Body of pancreas (tissue), 4 donors: ENCODE data around the gene MXRA5.

Experiments used
- POLR2A ChIP-seq, 3 donors: fragments of 450-650 bp; IDR thresholded peaks; one replicate each; pipeline ENCODE4 v1.6.1; 2016; ENCODE audit warnings: antibody characterized with exemption in 3 of 3, mild to moderate bottlenecking in 2 of 3
- TF ChIP-seq, protein P1 (sequence below), 7 experiments: fragments of 450-650 bp in 4 of 7; fragments of 200-600 bp in 3 of 7; sonication (generic) in 3 of 7; IDR thresholded peaks; one replicate each; pipeline ENCODE4 v1.5.1; 2016 to 2019; ENCODE audit warnings: antibody characterized with exemption in 7 of 7

DNA sequence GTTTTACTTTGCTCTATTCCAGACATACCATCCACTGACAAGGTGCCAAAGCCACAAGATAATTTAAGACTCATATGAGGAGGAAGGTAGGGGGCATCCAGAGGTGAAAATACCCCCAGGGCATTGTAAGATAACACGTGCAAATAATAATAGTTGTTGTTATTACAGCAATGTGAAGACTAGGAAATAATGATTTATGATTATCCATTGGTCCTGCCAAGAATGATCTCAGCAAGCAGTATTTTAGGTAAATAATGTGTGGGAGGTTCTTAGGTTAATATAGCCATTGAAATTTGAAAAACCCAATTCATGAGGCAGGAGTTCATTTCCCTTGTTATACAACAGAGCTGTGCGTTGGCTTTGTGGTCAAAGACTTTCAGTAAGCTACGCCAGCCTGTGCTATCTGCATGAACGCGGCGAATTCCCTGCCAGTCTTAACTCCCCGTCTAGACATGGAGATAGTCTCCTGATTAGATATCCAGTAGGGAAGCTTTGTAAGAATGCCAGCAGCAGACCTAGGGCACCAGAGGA is 47.2 kb upstream of the MXRA5 start:
- TF ChIP-seq POLR2A (IDR thresholded peaks at IDR 0.05): no peak
- TF ChIP-seq, protein P1, sequence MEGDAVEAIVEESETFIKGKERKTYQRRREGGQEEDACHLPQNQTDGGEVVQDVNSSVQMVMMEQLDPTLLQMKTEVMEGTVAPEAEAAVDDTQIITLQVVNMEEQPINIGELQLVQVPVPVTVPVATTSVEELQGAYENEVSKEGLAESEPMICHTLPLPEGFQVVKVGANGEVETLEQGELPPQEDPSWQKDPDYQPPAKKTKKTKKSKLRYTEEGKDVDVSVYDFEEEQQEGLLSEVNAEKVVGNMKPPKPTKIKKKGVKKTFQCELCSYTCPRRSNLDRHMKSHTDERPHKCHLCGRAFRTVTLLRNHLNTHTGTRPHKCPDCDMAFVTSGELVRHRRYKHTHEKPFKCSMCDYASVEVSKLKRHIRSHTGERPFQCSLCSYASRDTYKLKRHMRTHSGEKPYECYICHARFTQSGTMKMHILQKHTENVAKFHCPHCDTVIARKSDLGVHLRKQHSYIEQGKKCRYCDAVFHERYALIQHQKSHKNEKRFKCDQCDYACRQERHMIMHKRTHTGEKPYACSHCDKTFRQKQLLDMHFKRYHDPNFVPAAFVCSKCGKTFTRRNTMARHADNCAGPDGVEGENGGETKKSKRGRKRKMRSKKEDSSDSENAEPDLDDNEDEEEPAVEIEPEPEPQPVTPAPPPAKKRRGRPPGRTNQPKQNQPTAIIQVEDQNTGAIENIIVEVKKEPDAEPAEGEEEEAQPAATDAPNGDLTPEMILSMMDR (IDR thresholded peaks at IDR 0.05): no peak
